NCI-H187 treated with DMSO at 0.1 percent for 48 hours (cell line): ENCODE measurements around the gene TSFM.

ENCODE experiments used
- DNase-seq: peaks from one replicate; lab custom pipeline; 2025; lab: John Stamatoyannopoulos, UW

The TSFM gene

GRCh38 chr12:57780284-57780897, 2.2 kb upstream of the TSFM start:
- DNase-seq: no peak

DNA sequence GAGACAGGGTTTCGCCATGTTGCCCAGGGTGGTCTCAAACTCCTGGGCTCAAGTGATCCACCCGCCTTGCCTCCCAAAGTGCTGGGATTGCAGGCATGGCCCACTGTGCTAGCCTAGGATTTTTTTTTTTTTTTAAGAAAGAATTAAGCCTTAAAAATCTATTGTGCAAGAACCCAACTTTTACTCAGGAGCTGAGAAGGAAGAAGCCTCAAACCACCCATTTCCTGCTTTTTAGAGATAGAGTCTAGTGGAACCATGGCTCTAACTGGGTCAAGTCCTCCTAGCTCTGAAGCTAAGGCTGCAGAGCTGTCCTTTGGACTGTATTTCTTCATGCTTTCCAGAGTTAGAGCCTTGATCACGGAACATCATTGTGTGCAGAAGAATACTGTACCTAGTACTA, 1.3 kb upstream of the TSFM start:
- no peak for DNase-seq

DNA sequence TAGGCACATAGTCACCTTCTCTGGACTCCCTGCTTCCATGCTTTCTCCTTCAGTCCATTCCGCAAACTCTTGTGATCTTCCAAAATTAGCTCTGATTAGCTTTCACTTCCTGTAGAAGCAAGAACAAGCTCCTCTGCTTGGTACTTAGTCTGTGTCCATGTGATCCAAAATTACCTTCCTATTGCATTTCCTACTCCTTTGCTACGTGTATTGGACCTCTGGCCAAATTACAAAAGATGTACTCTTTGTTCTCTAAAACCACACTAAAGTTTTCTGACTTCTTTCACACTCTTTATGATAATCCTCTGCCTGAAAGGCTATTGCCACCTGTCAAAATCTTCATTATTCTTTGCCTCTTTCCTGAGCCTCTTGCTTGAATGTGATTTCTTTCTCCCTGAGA, 786 bp upstream of the TSFM start:
- DNase-seq: no peak

GRCh38 chr12:57782243-57782607, 362 bp upstream of the TSFM start:
- no peak for DNase-seq

DNA sequence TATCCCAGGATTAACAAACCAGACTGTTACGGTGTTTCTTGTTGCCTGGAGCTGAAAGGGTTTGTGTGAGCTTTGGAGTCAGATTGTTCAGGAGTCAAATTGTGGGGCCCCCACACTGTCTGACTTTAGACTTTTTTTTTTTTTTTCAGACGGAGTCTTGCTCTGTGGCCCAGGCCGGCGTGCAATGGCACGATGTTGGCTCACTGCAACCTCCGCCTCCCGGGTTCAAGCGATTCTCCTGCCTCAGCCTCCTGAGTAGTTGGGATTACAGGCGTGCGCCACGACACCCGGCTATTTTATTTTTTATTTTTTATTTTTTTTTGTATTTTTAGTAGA, 847 bp downstream of the TSFM start:
- no peak for DNase-seq

GRCh38 chr12:57783861-57784260, 1.3 kb downstream of the TSFM start:
- no peak for DNase-seq

DNA sequence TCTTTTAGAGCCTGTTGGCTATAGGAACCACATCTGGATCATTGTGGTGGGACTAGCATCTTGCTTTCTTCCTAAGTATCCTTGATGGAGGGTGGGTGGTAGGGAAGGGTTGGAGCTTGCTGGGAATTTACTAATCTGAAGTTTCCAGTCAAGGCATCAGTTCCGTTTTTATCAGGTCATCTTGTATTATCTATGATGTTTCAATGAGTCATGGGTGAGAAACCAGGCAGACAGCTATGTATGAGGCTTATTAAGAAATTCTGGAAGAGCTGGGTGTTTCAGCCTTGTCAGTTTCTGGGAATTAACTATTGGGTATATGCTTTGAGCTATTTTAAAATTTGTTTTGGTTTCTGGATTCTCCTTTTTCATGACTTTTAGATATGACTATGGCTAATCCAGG, 11.3 kb downstream of the TSFM start:
- DNase-seq: no peak

- no peak for DNase-seq
Measured at GRCh38 chr12:57795354-57795753, 12.8 kb downstream of the TSFM start.

DNA sequence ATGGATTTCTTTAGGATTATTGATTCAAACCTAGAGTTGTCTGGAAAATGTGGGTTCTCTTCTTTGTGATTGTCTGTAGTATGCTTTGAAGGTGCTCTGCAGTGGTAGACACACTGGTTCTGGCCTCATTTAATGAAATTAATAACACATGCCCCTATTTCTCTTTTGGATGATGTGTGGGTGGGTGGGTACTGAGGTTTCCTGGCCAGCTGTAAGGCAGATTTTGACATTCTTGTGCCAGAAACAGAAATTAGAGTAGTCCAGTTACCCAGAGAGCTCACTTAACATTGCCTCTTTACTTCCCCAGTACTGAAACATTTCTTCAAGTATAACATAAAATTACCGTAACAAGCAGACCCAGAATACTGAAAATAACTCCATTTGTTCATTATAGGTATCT, 14.4 kb downstream of the TSFM start:
- no peak for DNase-seq

DNA sequence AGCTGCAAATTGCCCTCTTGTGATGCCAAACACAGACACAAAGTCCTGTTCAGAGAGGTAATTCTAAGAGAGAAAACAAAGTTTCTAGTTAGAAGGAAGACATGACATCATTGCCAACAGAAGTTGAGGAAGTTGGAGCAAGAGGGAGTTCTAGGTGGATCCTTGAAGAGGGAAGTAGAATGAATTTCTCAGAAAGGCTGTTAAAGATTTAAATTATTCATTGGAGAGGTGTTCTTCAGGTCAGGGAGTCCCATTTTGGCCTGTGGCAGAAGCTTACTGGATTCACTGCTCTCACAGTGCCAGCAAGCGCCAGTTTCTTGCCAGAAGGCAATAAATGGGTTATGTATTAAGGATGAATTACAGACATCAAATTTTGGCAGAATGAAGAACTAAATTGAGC, 15.3 kb downstream of the TSFM start:
- DNase-seq: no peak

- no peak for DNase-seq
Measured at GRCh38 chr12:57800965-57801364, 18.4 kb downstream of the TSFM start.

DNA sequence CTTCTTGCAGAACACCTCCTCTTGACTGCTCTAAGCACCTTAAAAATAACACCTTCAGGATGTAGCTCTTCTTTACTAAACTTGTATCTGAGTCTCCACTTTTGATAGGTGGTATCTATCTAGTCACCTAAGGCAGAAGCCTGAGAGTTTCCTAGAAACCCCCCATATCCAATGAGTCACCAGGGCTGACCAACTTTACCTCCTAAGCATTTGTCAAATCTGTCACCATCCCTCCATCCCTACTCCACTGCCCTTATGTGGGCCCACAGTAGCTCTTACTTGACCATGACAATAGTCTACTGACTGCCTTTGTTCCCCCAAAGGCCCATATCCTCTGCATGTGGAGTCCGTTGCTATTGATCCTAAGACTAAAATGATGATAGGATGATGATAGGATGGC, 20.0 kb downstream of the TSFM start:
- no peak for DNase-seq

DNA sequence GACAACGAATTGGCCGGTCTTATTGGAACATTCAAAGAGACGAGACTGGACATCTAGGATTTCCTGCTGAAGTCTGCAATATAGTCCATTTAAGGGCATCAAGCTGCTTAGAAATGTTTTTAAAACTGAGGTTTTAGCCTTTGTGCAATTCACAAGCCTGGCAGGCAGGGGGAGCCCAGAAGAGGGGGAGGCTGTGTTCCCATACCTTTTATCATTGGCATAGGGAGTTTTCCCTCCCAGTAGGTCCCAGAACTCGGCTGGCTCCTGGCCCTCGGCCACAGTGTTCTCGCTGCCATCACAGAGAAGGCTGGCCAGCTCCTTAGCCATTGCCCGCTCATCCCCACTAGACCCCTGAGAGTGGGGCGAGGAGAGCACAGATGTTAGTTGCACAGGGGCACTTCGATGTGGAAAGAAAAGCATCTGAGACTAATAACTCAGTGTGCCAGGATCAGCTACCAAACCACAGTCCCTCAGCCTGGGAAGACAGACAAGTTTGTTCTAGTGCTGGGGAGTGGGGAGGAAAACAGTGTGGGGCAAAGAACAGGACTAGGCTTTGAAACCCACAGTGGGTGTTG, 20.8 kb downstream of the TSFM start:
- no peak for DNase-seq

- no peak for DNase-seq
Measured at GRCh38 chr12:57806677-57807076, 24.1 kb downstream of the TSFM start.

DNA sequence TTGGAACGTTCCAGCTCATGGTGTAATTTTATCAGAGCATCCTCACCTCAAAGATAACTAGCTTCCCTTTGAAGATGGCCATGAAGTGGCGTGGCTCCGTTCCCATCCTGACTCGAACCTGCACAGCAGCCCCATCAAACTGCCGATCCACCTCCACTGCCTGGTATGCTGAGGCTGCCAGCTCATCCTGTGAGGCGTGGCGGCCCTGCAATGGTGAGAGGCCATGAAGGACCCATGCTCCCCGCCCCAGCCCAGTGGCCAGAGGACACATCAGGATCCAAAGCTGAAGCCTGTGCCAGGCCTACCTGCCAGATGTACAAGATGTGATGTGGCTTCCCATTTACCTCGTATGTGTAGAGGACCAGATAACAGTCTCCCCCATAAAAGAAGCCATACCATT, 24.7 kb downstream of the TSFM start:
- no peak for DNase-seq

DNA sequence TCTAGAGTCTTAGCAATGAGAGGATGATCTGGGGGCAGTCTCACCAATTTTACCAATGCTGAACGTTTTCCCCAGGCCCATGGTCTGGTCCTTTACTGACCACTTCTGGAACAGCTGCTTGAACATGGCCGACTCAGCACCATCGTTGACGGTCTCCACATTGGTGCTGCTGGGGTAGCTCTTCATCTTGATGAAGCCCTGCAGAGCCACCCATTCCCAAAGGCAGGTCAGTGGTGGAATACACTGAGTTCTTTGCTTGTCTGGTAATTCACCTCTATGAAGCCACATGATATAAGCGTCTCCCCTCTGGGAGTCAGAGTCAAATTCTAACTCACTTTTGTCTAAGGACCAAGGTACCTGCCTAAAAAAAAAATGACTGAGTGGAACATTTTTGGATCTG, 25.8 kb downstream of the TSFM start:
- DNase-seq: no peak

DNA sequence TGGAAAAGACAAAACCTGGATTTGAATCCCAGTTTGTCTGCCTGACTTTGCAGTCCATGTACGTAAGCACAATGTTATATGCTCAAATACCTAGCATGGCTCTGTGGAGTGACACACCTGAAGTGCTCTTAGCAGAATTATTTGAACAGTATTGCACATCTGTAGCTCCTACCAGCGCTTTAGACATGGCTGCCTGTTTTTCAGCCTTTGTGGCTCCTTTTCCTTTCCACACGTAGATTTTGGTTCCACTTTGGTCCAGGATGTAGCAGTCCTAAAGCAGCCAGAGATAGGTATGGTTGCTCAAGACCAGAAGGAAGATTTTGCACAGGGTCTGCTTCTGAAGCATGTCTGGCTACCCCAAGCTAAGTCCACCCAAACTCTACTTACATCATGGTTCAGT, 26.8 kb downstream of the TSFM start:
- no peak for DNase-seq

DNA sequence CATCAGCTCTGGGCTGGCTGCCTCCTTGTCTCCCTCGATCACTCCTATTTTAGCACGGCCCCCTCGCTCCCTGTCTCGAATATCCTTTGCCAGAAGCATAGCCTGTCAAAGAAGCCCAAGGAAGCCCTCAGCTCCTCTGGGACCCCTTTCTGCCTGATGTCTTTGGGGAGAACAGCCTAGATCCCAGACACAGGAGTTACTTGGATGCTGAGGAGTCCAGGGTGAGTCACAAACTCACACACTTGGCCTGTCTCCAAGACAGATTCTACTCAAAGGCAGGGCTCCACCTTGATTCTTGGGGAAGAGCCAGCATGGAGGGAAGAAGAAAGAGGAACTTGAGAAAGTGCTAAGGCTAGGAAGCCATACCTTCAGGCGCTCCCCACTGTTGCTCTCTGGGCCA, 27.9 kb downstream of the TSFM start:
- no peak for DNase-seq

- DNase-seq: no peak
Measured at GRCh38 chr12:57811028-57811755, 28.6 kb downstream of the TSFM start.

DNA sequence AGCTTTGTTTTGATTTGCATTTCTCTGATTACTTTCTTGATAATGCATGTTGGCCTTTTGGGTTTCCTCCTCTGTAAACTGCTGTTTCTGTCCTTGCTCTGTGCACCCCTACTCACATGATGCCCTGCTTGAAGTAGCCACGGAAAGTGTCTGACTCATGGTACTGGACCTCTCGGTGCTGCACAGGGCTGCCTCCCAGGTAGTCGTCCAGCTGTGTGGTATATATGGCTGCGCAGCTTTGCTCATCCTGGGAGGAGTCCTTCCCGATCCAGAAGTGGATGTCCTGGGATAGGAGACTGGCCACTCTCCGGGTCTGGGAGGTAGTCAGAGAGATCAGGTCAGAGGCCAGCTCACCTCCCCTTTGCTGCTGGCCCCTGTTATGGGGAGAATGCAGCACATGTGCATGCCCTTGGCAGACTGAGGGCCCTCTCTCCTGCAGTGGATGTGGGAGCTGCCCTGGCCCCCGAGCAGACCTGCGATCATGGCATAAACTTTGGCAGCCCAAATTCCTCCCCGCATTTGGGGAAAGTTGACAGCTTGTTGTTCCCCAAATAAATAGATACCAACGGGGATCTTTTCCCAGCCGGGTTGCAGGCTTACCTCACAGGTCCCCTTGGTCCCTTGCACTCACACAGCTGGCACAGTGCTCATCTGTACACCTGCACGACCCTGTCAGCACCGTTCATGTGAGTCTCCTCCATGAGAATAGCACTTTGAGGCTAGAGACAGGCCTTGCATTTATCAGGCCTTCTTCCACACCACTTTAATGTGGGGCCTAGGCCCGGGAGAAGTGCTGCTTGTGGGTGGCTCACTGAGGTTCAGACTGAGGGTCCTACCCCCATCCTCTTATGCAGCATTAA, 30.8 kb downstream of the TSFM start:
- no peak for DNase-seq

GRCh38 chr12:57813971-57814772, 31.6 kb downstream of the TSFM start:
- DNase-seq: no peak
